Measurements from ENCODE around the gene BMAL2.

BMAL2 gene

GRCh38 chr12:27359578-27360340 lies 27.1 kb downstream of the BMAL2 start:
- no peak for FAIRE-seq

- FAIRE-seq = no peak
Observed at GRCh38 chr12:27361372-27361771, 28.7 kb downstream of the BMAL2 start.

- no peak for FAIRE-seq
Observed at GRCh38 chr12:27366621-27367020, 34.0 kb downstream of the BMAL2 start.

GRCh38 chr12:27367078-27367477 lies 34.4 kb downstream of the BMAL2 start:
- FAIRE-seq = no peak

GRCh38 chr12:27382171-27382795 lies 49.6 kb downstream of the BMAL2 start:
- no peak for FAIRE-seq

Data from colon (tissue), 2 donors.